ENCODE results near the gene JAG2. TPM values are rescaled to one million over a fixed set of nuclear protein-coding genes. Genes with fewer than 3 reads are reported as not detected.

Gene JAG2
- total RNA-seq, 1 experiment from 2014 or later: 85.9 TPM

- BruUV-seq (replicated peaks): no TSS peak
- intact Hi-C loops (cut with micrococcal nuclease): no loop called here
- no peaks in the 10 kb centered on the region for H3K9me2 ChIP-seq (ENCODE audit: insufficient read depth)
- H2AFZ ChIP-seq (ENCODE audit: low read depth, low read length, poor library complexity, severe bottlenecking): no peak overlapping the region
- no peaks in the 10 kb centered on the region for H3K79me2 ChIP-seq (ENCODE audit: insufficient read depth, low read length)
- CTCF ChIA-PET: no interaction called here
- H4K20me1 ChIP-seq (ENCODE audit: insufficient read depth): no peaks in the 10 kb centered on the region
- no peak overlapping the region for H3K27ac ChIP-seq (ENCODE audit: low read depth, low read length)
- H3K9ac ChIP-seq (ENCODE audit: low read length): no peak overlapping the region
- RAD21 ChIA-PET (ENCODE audit: low non-redundant PET in 1 of 2, low total read pairs in 2 of 2, uncharacterized antibody in 2 of 2, unreplicated experiment in 2 of 2): no interaction called here
- no peak overlapping the region for H3K4me3 ChIP-seq (replicated peaks in 1 of 2; ENCODE audit: low read depth in 1 of 2, low read length in 2 of 2)
- POLR2A ChIA-PET: no interaction called here
- TF ChIP-seq YY1 (IDR thresholded peaks at IDR 0.05; ENCODE audit: extremely low read depth, insufficient replicate concordance, low read depth, low read length) (no peak), POLR2AphosphoS5 (IDR thresholded peaks at IDR 0.05; ENCODE audit: low read depth, low read length) (no peak), ZFX (IDR thresholded peaks at IDR 0.05) (no peak), EZH2phosphoT487 (IDR thresholded peaks at IDR 0.05; ENCODE audit: borderline replicate concordance) (no peak), EGR1 (IDR thresholded peaks at IDR 0.05; ENCODE audit: low read depth) (no peak), ELF1 (IDR thresholded peaks at IDR 0.05; ENCODE audit: borderline replicate concordance, low read depth) (no peak), CEBPB (IDR thresholded peaks at IDR 0.05; ENCODE audit: low read depth) (no peak), POLR2A (IDR thresholded peaks at IDR 0.05; ENCODE audit: borderline replicate concordance, extremely low read depth, insufficient read depth, insufficient read length) (no peak), CTCF (IDR thresholded peaks at IDR 0.05 in 2 of 3, conservative IDR thresholded peaks at IDR 0.05 in 1 of 3; ENCODE audit: borderline replicate concordance in 1 of 3, insufficient read depth in 1 of 3, low read depth in 2 of 3, low read length in 2 of 3) (no peak), TCF7L2 (IDR thresholded peaks at IDR 0.05; ENCODE audit: borderline replicate concordance, extremely low read depth, insufficient read depth, insufficient read length) (no peak), ZNF274 (IDR thresholded peaks at IDR 0.05; ENCODE audit: low read depth, low read length) (no peak), SP1 (IDR thresholded peaks at IDR 0.05; ENCODE audit: low read depth) (no peak), ZBTB33 (IDR thresholded peaks at IDR 0.05; ENCODE audit: extremely low read depth, insufficient replicate concordance, low read length) (no peak), JUND (IDR thresholded peaks at IDR 0.05) (no peak), REST (IDR thresholded peaks at IDR 0.05; ENCODE audit: low read depth) (no peak), ATF3 (IDR thresholded peaks at IDR 0.05) (no peak)
- peaks cover 3 to 4% of the 10 kb centered on the region in 2 experiments; a peak in 2 of 4 replicates for H3K4me1 ChIP-seq (ENCODE audit: control insufficient read depth in 1 of 2, insufficient read depth in 2 of 2, low read length in 2 of 2)
- H3K36me3 ChIP-seq (ENCODE audit: control insufficient read depth in 1 of 2, insufficient read depth in 2 of 2, low read length in 2 of 2): no peaks in the 10 kb centered on the region
- H3K9me3 ChIP-seq (ENCODE audit: control insufficient read depth in 1 of 2, insufficient read depth in 1 of 2, low read depth in 1 of 2, low read length in 2 of 2): no peaks in the 10 kb centered on the region
- ATAC-seq (no peak), DNase-seq (ENCODE audit: low read depth, low spot score) (no peak)
- no peaks in the 10 kb centered on the region for H3K27me3 ChIP-seq (ENCODE audit: insufficient read depth, low read length)
- no peak overlapping the region for H3K4me2 ChIP-seq (ENCODE audit: low read length)
Measured at GRCh38 chr14:105210266-105211025, 41.9 kb upstream of the JAG2 start.
